Cardiac septum (tissue), 1 donor: ENCODE measurements around the gene GPALPP1. TPM values are rescaled to one million over a fixed set of nuclear protein-coding genes. Genes with fewer than 3 reads are reported as not detected.
"Not testable (repeated sequence)": the region's sequence is repeated elsewhere in the genome, so short reads cannot be mapped to it uniquely, and the experiment has no call there.

Experiments used
- DNase-seq: peaks from one replicate; pipeline ENCODE4 v3.0.0-alpha.2; 2020; ENCODE audit warnings: low spot score
- intact Hi-C: fragments of 100-400 bp; cut with DNase I; formaldehyde crosslinking; loops from one replicate; pipeline ENCODE4 v1.14.0; 2022
- long read RNA-seq: library from polyadenylated mRNA; unstranded; transcript quantifications from one replicate; pipeline ENCODE4 v2.0.0, GENCODE V29; 2021
- total RNA-seq: library from RNA; stranded (reverse); fragmentation: NEBNext Ultra II Directional; extraction: Animal tissue kit (Norgen Biotek cat#: 25700); gene quantifications from one replicate; pipeline ENCODE4 v1.2.1, GENCODE V29; 2021
- donor health status: DM: no; HTN: no; CAD: no.

The GPALPP1 gene
- total RNA-seq = 14.5 TPM
- long read RNA-seq, partial matches to known transcripts = 5 of 14 reads
- long read RNA-seq, other reads (novel, unspliced or antisense) = 6 of 14 reads

- intact Hi-C loops = no loop called here
- DNase-seq = peak; percentile 95
These were observed at the start of gene GPALPP1, which contains the start of gene NUFIP1 for GRCh38 chr13:44989071-44989889. Gene GPALPP1, plus strand, starts transcription at chr13:44989538. Its CDS starts 117 bp downstream, at chr13:44989655. Gene NUFIP1, minus strand, starts transcription at chr13:44989471. Its CDS starts 35 bp downstream, at chr13:44989436.

- DNase-seq, intact Hi-C loops: not testable (repeated sequence)
These were observed 45.9 kb upstream of the GPALPP1 start for GRCh38 chr13:44943411-44943810.

- DNase-seq = no peak
These were observed 38.2 kb upstream of the GPALPP1 start for GRCh38 chr13:44951184-44951583.

GRCh38 chr13:44952671-44953070, 36.7 kb upstream of the GPALPP1 start:
- intact Hi-C loops = no loop called here
- no peak for DNase-seq

More at GRCh38 chr13:44951184-44951583, 38.2 kb upstream of the GPALPP1 start:
- intact Hi-C loops = no loop called here

- intact Hi-C loops = no loop called here
- DNase-seq = no peak
These were observed 35.1 kb upstream of the GPALPP1 start for GRCh38 chr13:44954224-44954623.

- intact Hi-C loops = no loop called here
- no peak for DNase-seq
These were observed 33.9 kb upstream of the GPALPP1 start for GRCh38 chr13:44955406-44955805.

GRCh38 chr13:44961997-44962396, 27.3 kb upstream of the GPALPP1 start:
- intact Hi-C loops = no loop called here

GRCh38 chr13:44967704-44968433, 21.5 kb upstream of the GPALPP1 start:
- DNase-seq = no peak
- intact Hi-C loops = loop anchor here (5.0 kb wide), 2 partner anchors 36 to 51 kb away; no protein-coding TSS in a partner anchor

More at GRCh38 chr13:44961997-44962396, 27.3 kb upstream of the GPALPP1 start:
- DNase-seq = no peak

GRCh38 chr13:44968434-44968815, 20.9 kb upstream of the GPALPP1 start:
- intact Hi-C loops = loop anchor here (5.0 kb wide), 2 partner anchors 36 to 51 kb away; no protein-coding TSS in a partner anchor
- DNase-seq = no peak

GRCh38 chr13:44969551-44970484, 19.5 kb upstream of the GPALPP1 start:
- no peak for DNase-seq

GRCh38 chr13:44971656-44972595, 17.4 kb upstream of the GPALPP1 start:
- intact Hi-C loops = loop anchor here (2.0 to 5.0 kb wide), 2 partner anchors 395 to 489 kb away; partner anchors contain the start of gene TSC22D1
- no peak for DNase-seq

More at GRCh38 chr13:44969551-44970484, 19.5 kb upstream of the GPALPP1 start:
- intact Hi-C loops = loop anchor here (2.0 to 5.0 kb wide), 4 partner anchors 38 to 487 kb away; partner anchors contain the start of gene TSC22D1

GRCh38 chr13:44972956-44973581, 16.3 kb upstream of the GPALPP1 start:
- intact Hi-C loops = loop anchor here (5.0 kb wide), 1 partner anchor 396 kb away; the partner anchor contains the start of gene TSC22D1
- DNase-seq = no peak

GRCh38 chr13:44974056-44974793, 15.1 kb upstream of the GPALPP1 start:
- intact Hi-C loops = loop anchor here (5.0 kb wide), 1 partner anchor 397 kb away; the partner anchor contains the start of gene TSC22D1
- no peak for DNase-seq

GRCh38 chr13:44976196-44976595, 13.1 kb upstream of the GPALPP1 start:
- intact Hi-C loops = no loop called here
- no peak for DNase-seq

GRCh38 chr13:44976949-44977583, 12.3 kb upstream of the GPALPP1 start:
- DNase-seq = no peak

GRCh38 chr13:44978328-44978727, 11.0 kb upstream of the GPALPP1 start:
- intact Hi-C loops = no loop called here
- no peak for DNase-seq

More at GRCh38 chr13:44976949-44977583, 12.3 kb upstream of the GPALPP1 start:
- intact Hi-C loops = no loop called here
